GM19238 (cell line): Measurements from ENCODE around the gene ZDHHC16.
"Not testable (repeated sequence)": the region's sequence is repeated elsewhere in the genome, so short reads cannot be mapped to it uniquely, and the experiment has no call there.

Experiments used
- DNase-seq: peaks from one replicate; pipeline ENCODE4 v3.0.0; 2011; ENCODE audit warnings: low spot score; ENCODE audit not compliant: insufficient read length

The ZDHHC16 gene

GRCh38 chr10:97475936-97476594 lies 30.1 kb downstream of the ZDHHC16 start:
- DNase-seq = no peak

GRCh38 chr10:97479410-97479809 lies 33.4 kb downstream of the ZDHHC16 start:
- DNase-seq = not testable (repeated sequence)

- no peak for DNase-seq
These were observed 34.0 kb downstream of the ZDHHC16 start for GRCh38 chr10:97479939-97480338.

GRCh38 chr10:97481071-97481470 lies 35.1 kb downstream of the ZDHHC16 start:
- no peak for DNase-seq

GRCh38 chr10:97482381-97482780 lies 36.4 kb downstream of the ZDHHC16 start:
- DNase-seq = no peak

- DNase-seq = no peak
These were observed 37.5 kb downstream of the ZDHHC16 start for GRCh38 chr10:97483506-97483905.

- DNase-seq = no peak
These were observed 37.9 kb downstream of the ZDHHC16 start for GRCh38 chr10:97483921-97484320.

GRCh38 chr10:97485647-97486281 lies 39.8 kb downstream of the ZDHHC16 start:
- DNase-seq = no peak

- DNase-seq = no peak
These were observed 44.6 kb downstream of the ZDHHC16 start for GRCh38 chr10:97490592-97490991.

- DNase-seq = no peak
These were observed 48.2 kb downstream of the ZDHHC16 start for GRCh38 chr10:97494151-97494550.

- DNase-seq = no peak
These were observed 49.0 kb downstream of the ZDHHC16 start for GRCh38 chr10:97494863-97495506.

GRCh38 chr10:97497572-97498075 lies 51.6 kb downstream of the ZDHHC16 start:
- DNase-seq = peak; percentile 81

- DNase-seq = peak; percentile 99
These were observed 52.3 kb downstream of the ZDHHC16 start, which contains the start of gene MMS19 for GRCh38 chr10:97498076-97498840. Gene MMS19, minus strand, starts transcription at chr10:97498422. Its CDS starts 38 bp downstream, at chr10:97498384.

- peak; percentile 27 for DNase-seq
These were observed 53.0 kb downstream of the ZDHHC16 start, which contains the start of gene UBTD1 for GRCh38 chr10:97498841-97499560. Gene UBTD1, plus strand, starts transcription at chr10:97498924. Its CDS starts 280 bp downstream, at chr10:97499204.

GRCh38 chr10:97499561-97500296 lies 53.8 kb downstream of the ZDHHC16 start:
- no peak for DNase-seq

- no peak for DNase-seq
These were observed 54.3 kb downstream of the ZDHHC16 start for GRCh38 chr10:97500297-97500575.

GRCh38 chr10:97502916-97503315 lies 56.9 kb downstream of the ZDHHC16 start:
- no peak for DNase-seq

- DNase-seq = no peak
These were observed 57.4 kb downstream of the ZDHHC16 start for GRCh38 chr10:97503406-97503805.

GRCh38 chr10:97505152-97505551 lies 59.2 kb downstream of the ZDHHC16 start:
- no peak for DNase-seq
